ENCODE results near the gene EML2.

The EML2 gene

GRCh38 chr19:45616704-45617017, 22.5 kb downstream of the EML2 start:
- H3K36me3 ChIP-seq (ENCODE audit: control insufficient read depth in 2 of 2, insufficient read depth in 1 of 2, low read length in 2 of 2) = peaks cover 41 to 69% of the 10 kb centered on the region in 2 experiments; a peak in 2 of 3 replicates
- H3K4me3 ChIP-seq (ENCODE audit: low read depth, low read length) = no peak overlapping the region
- POLR2A ChIA-PET = interaction anchor here (1.2 to 1.9 kb wide), 4 partner anchors 15 to 33 kb away, joined by 4 to 19 read pairs (median 10); no protein-coding TSS in a partner anchor
- H3K4me1 ChIP-seq (ENCODE audit: control insufficient read depth, insufficient read depth, low read length) = peaks cover 13% of the 10 kb centered on the region
- H3K9me3 ChIP-seq (ENCODE audit: control insufficient read depth, insufficient read depth, low read depth, low read length) = no peaks in the 10 kb centered on the region
- CTCF ChIA-PET = interaction anchor here (0.8 to 8.9 kb wide), 5 partner anchors 9 to 29 kb away, joined by 3 to 102 read pairs (median 7); partner anchors contain the start of gene EML2
- no peak overlapping the region for H3K27ac ChIP-seq (ENCODE audit: extremely low read depth, low read depth, low read length)
- no peak for TF ChIP-seq ZNF621 (tag by site-specific recombination; IDR thresholded peaks at IDR 0.05)
- TF ChIP-seq ZNF223 (tag by site-specific recombination; IDR thresholded peaks at IDR 0.05) = no peak
- no peak for TF ChIP-seq ZSCAN23 (tag by site-specific recombination; IDR thresholded peaks at IDR 0.05)
- TF ChIP-seq BCL6B (tag by site-specific recombination; IDR thresholded peaks at IDR 0.05) = no peak
- no peak for TF ChIP-seq ZNF146 (tag by site-specific recombination; IDR thresholded peaks at IDR 0.05)
- TF ChIP-seq HOXA7 (CRISPR knock-in tag; IDR thresholded peaks at IDR 0.05; ENCODE audit: borderline replicate concordance) = no peak
- TF ChIP-seq KLF17 (tag by site-specific recombination; IDR thresholded peaks at IDR 0.05) = no peak
- no peak for TF ChIP-seq ZNF155 (tag by site-specific recombination; IDR thresholded peaks at IDR 0.05)
- TF ChIP-seq ZNF785 (tag by site-specific recombination; IDR thresholded peaks at IDR 0.05) = no peak
- no peak for TF ChIP-seq KLF1 (tag by site-specific recombination; IDR thresholded peaks at IDR 0.05)
- TF ChIP-seq ZNF280C (tag by site-specific recombination; IDR thresholded peaks at IDR 0.05) = no peak
- TF ChIP-seq SETDB1 (IDR thresholded peaks at IDR 0.05; ENCODE audit: insufficient read length, low read length) = no peak
- no peak for TF ChIP-seq WT1 (tag by site-specific recombination; IDR thresholded peaks at IDR 0.05)
- TF ChIP-seq ZNF488 (tag by site-specific recombination; IDR thresholded peaks at IDR 0.05) = no peak
- TF ChIP-seq ZNF26 (tag by site-specific recombination; IDR thresholded peaks at IDR 0.05) = no peak
- no peak for TF ChIP-seq SP7 (tag by site-specific recombination; IDR thresholded peaks at IDR 0.05)
- TF ChIP-seq ZNF10 (tag by site-specific recombination; IDR thresholded peaks at IDR 0.05) = no peak

GRCh38 chr19:45615795-45616703, 23.1 kb downstream of the EML2 start:
- Histone ChIP-seq H3K36me3 (ENCODE audit: control insufficient read depth in 2 of 2, insufficient read depth in 1 of 2, low read length in 2 of 2) (peaks cover 43 to 66% of the 10 kb centered on the region in 2 experiments; a peak in 2 of 3 replicates), H3K4me3 (ENCODE audit: low read depth, low read length) (no peak overlapping the region), H3K4me1 (ENCODE audit: control insufficient read depth, insufficient read depth, low read length) (peaks cover 13% of the 10 kb centered on the region), H3K9me3 (ENCODE audit: control insufficient read depth, insufficient read depth, low read depth, low read length) (no peaks in the 10 kb centered on the region), H3K27ac (ENCODE audit: extremely low read depth, low read depth, low read length) (peak overlapping the region; percentile 56; the same call in 1 of the 2 replicates)
- POLR2A ChIA-PET = interaction anchor here (0.5 to 2.3 kb wide), 12 partner anchors 11 to 347 kb away, joined by 3 to 19 read pairs (median 4); partner anchors contain the start of genes QPCTL and SNRPD2
- CTCF ChIA-PET = interaction anchor here (0.5 to 8.9 kb wide), 9 partner anchors 9 to 179 kb away, joined by 3 to 102 read pairs (median 4); partner anchors contain the start of gene EML2
- no peak for TF ChIP-seq ZSCAN23 (tag by site-specific recombination; IDR thresholded peaks at IDR 0.05)
- no peak for TF ChIP-seq ZNF791 (tag by site-specific recombination; IDR thresholded peaks at IDR 0.05)
- TF ChIP-seq ZXDB (tag by site-specific recombination; IDR thresholded peaks at IDR 0.05) = peak; percentile 59; the same call in 1 of the 2 replicates
- peak; percentile 88 for TF ChIP-seq ZBTB20 (tag by site-specific recombination; IDR thresholded peaks at IDR 0.05)
- no peak for TF ChIP-seq ZNF585B (tag by site-specific recombination; IDR thresholded peaks at IDR 0.05)
- no peak for TF ChIP-seq ZNF140 (tag by site-specific recombination; IDR thresholded peaks at IDR 0.05)
- TF ChIP-seq ZNF311 (tag by site-specific recombination; IDR thresholded peaks at IDR 0.05; ENCODE audit: borderline replicate concordance) = no peak
- TF ChIP-seq ZBTB11 (tag by site-specific recombination; conservative IDR thresholded peaks at IDR 0.05; ENCODE audit: low read depth) = peak; percentile 98
